GM19239 (cell line): ENCODE data around the gene NAPSA.

Experiments used
- DNase-seq: peaks from one replicate; pipeline ENCODE4 v3.0.0; 2011; ENCODE audit warnings: low spot score; ENCODE audit not compliant: insufficient read length
- FAIRE-seq: peaks from 2 replicates; lab custom pipeline; 2011; peaks lifted over from hg19 to GRCh38; lab: Jason Lieb, UNC

NAPSA gene

DNA sequence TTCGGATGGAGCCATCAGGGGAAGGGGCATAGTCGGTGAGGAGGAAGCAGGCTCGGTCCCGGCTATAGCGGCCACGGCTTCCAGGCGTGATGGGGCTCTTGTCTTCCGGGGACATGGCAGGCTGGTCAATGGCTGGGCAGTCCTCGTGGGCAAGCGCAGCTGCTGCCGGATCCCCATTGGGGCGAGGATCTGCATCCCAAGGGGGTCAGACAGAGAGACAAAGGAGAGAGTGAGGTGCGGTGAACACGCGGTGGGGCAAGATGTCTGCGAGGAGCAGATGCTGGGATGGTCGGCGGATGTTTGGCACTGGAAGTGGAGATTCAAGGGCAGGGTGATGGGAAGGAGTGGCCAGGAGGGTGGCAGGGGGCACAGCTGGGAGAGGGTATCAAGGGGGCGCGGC, 44.8 kb downstream of the NAPSA start:
- FAIRE-seq, result no peak
- DNase-seq, result no peak

GRCh38 chr19:50320051-50320450, 45.4 kb downstream of the NAPSA start:
- FAIRE-seq (no peak), DNase-seq (no peak)

DNA sequence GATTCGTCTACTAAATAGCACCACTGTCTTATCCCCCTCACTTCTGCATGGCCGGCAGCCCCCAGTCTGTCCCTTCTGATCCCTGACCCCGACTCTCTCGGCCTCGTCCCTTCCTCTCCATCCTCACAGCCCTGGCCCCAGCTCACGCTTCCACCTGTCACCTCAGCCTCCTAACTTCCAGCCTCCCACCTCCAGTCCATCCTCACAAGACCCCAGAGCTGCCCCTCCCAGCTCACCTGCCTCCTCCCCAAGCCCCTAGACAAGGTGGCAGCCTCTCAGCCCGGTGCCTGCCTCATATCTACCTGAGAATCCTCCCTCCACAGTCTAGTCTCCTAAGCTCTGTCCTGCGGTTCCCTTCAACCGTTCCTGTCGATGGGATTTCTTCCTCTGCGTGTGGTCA, 46.3 kb downstream of the NAPSA start:
- FAIRE-seq (no peak), DNase-seq (no peak)

GRCh38 chr19:50318438-50318837, 47.0 kb downstream of the NAPSA start:
- DNase-seq (no peak), FAIRE-seq (no peak)

- FAIRE-seq (no peak), DNase-seq (no peak)
These were observed 48.3 kb downstream of the NAPSA start for GRCh38 chr19:50317115-50317514.

DNA sequence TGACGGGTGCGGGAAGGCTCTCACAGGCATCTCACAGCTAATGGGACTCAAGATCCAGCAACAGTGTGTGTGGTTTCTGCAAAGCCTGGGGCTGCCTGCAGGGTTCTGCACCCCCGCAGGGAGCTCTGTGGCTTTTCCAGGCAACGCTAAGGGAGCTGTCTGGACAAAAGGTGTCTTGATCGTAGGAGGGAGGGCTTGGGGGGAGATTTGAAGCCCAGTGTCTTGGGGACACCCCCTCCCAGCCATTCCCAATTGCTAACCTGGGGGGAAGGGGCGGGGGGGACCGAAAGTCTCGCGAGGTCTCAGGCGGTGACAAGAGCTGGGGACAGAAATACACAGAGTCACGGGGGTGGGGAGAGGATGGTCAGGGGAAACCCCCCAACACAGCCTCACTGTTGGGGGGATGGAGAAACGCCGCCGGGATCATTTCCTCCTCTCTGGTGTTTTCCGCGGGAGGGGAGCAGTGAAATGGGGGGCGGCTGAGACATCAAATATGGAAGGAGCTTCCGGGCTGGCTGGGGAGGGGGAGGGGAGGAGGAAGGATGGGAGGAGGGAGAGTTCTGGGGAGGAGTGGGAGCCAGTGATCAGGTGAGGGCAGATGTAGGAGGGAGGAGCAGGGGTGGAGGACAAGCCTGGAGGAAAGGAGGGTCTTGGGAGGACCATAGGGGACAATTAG, 49.5 kb downstream of the NAPSA start:
- no peak for FAIRE-seq
- DNase-seq, result no peak

- no peak for DNase-seq
- no peak for FAIRE-seq
These were observed 50.4 kb downstream of the NAPSA start for GRCh38 chr19:50314724-50315708.

DNA sequence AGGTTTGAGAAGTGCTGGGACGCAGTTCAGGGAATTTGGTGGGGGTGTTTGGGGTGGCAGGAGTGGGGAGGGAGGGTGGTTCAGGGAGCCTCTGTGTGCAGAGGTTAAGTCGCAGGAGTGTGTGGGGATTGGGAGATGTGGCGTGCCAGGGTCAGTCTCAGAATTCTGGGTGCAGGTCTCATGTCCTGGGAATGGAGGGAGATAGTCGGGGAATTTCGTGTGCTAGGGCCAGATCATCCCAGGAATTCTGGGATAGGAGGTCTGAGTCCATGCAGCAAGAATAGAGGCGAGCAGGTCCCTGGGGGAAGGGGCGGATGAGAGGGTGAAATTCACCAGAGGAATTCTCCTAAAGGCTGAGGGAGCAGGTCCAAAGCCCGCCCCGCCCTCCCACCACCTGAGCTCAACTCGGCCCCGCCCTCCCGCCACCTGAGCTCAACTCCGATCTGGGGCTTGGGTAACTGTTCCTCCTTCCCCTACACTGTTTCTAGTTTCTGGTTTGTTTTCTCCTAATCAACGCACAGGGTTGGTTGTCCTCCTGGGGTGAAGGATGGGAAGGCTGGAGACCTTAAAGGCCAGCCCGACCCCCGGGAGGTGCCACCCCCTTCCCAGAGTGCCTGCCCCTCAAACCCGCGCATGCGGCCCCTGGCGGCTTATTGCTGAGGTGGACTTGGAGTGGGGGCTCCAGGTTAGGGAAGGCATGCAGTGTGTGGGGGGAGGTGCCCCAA, 51.5 kb downstream of the NAPSA start:
- FAIRE-seq, result no peak
- DNase-seq, result no peak

GRCh38 chr19:50312967-50313811, 52.2 kb downstream of the NAPSA start:
- no peak for FAIRE-seq
- no peak for DNase-seq

GRCh38 chr19:50311723-50312635, 53.5 kb downstream of the NAPSA start:
- no peak for FAIRE-seq
- no peak for DNase-seq

GRCh38 chr19:50310759-50311465, 54.5 kb downstream of the NAPSA start:
- no peak for DNase-seq
- no peak for FAIRE-seq

DNA sequence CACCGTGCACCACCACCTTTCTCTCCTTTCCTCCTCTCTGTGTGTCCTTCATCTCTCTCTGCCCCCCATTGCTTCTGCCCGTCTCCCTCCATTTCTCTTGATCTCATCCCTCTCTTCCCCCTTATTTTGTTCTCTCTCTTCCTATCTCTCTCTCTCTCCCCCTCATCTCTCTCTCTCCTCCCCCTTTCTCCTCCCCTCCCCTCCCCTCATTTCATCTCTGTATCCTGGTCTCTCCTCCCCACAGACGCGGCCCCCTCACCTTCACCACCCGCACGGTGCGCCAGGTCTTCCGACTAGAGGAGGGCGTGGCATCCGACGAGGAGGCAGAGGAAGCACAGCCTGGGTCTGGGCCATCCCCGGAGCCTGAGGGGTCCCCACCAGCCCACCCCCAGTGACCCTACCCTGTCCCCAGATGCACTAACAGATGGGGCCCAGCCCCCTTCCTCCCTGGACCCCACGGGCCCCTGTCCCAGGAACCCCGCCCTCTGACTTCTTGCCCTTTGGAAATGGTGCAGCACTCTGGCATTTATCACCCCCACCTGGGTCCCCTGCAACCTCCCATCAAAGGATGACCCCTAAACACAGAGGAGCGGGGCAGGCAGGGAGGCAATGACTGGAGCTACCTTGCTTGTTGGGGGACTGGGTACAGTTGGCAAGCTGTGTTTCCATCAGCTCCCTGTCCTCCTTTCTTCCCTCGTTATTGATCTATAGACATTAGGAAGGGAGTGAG, 55.9 kb downstream of the NAPSA start:
- DNase-seq (no peak), FAIRE-seq (no peak)

DNA sequence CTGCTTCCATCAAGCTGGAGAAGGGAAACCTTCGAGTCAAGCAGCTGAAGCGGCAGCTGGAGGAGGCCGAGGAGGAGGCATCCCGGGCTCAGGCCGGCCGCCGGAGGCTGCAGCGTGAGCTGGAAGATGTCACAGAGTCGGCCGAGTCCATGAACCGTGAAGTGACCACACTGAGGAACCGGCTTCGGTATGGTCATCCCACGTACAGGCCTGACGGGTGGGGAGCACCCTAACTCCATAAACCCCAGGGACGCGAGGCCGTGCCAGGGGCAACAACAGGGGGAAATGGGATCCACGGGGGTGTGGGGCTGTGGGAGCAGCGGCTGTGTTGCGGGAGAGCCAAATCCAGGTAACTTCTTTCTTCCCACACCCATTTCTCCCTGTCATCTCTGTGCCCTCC, 56.4 kb downstream of the NAPSA start:
- DNase-seq (no peak), FAIRE-seq (no peak)
